Effector CD8-positive, alpha-beta T cell (primary cell): ENCODE measurements around the gene LORICRIN.

Experiments
- DNase-seq: peaks from one replicate; lab custom pipeline; 2025; lab: John Stamatoyannopoulos, UW

Gene LORICRIN

GRCh38 chr1:153250166-153250565 is 9.3 kb upstream of the LORICRIN start:
- DNase-seq: no peak

- DNase-seq: no peak
Measured at GRCh38 chr1:153251087-153251486, 8.4 kb upstream of the LORICRIN start.

- DNase-seq: no peak
Measured at GRCh38 chr1:153251562-153251961, 7.9 kb upstream of the LORICRIN start.

- DNase-seq: no peak
Measured at GRCh38 chr1:153251988-153252387, 7.5 kb upstream of the LORICRIN start.

- DNase-seq: no peak
Measured at GRCh38 chr1:153253076-153253475, 6.4 kb upstream of the LORICRIN start.

- DNase-seq: no peak
Measured at GRCh38 chr1:153253693-153254092, 5.8 kb upstream of the LORICRIN start.

GRCh38 chr1:153260585-153261280 is 1.2 kb downstream of the LORICRIN start:
- no peak for DNase-seq

- DNase-seq: no peak
Measured at GRCh38 chr1:153261281-153262069, 2.0 kb downstream of the LORICRIN start.

- DNase-seq: no peak
Measured at GRCh38 chr1:153262070-153262366, 2.5 kb downstream of the LORICRIN start.

- DNase-seq: no peak
Measured at GRCh38 chr1:153262462-153263157, 3.1 kb downstream of the LORICRIN start.

- DNase-seq: no peak
Measured at GRCh38 chr1:153265457-153265856, 6.0 kb downstream of the LORICRIN start.

- no peak for DNase-seq
Measured at GRCh38 chr1:153271711-153272110, 12.2 kb downstream of the LORICRIN start.

- DNase-seq: no peak
Measured at GRCh38 chr1:153272186-153272585, 12.7 kb downstream of the LORICRIN start.

GRCh38 chr1:153277852-153278251 is 18.4 kb downstream of the LORICRIN start:
- no peak for DNase-seq

GRCh38 chr1:153288634-153289275 is 29.3 kb downstream of the LORICRIN start:
- no peak for DNase-seq

GRCh38 chr1:153291514-153291913 is 32.0 kb downstream of the LORICRIN start:
- DNase-seq: no peak

- DNase-seq: no peak
Measured at GRCh38 chr1:153292185-153292584, 32.7 kb downstream of the LORICRIN start.

GRCh38 chr1:153292740-153293479 is 33.4 kb downstream of the LORICRIN start:
- DNase-seq: no peak

- no peak for DNase-seq
Measured at GRCh38 chr1:153293480-153293775, 33.9 kb downstream of the LORICRIN start.

GRCh38 chr1:153293851-153294250 is 34.4 kb downstream of the LORICRIN start:
- DNase-seq: no peak

GRCh38 chr1:153302308-153302707 is 42.8 kb downstream of the LORICRIN start:
- no peak for DNase-seq

GRCh38 chr1:153305682-153306081 is 46.2 kb downstream of the LORICRIN start:
- DNase-seq: no peak
